Adrenal gland (tissue), 19 donors: ENCODE results near the gene ETV5. TPM values are rescaled to one million over a fixed set of nuclear protein-coding genes. Genes with fewer than 3 reads are reported as not detected.
A peak's percentile ranks its signal among the peaks of the same experiment; 100 is the strongest.

ENCODE experiments used
- DNase-seq, 7 donors: peaks; one replicate each; pipeline ENCODE4 v3.0.0-alpha.2; 2019 to 2020
- H3K27ac ChIP-seq, 5 donors: fragments of 200-600 bp; sonication (generic) in 4 of 5; 1 replicate in 3 of 5; 2 replicates in 2 of 5; pipeline versions ENCODE4 v1.5.1 to v1.8.0; 2016 to 2020; ENCODE audit warnings: mild to moderate bottlenecking in 1 of 5
- H3K27me3 ChIP-seq: fragments of 200-600 bp; 2 replicates; pipeline ENCODE4 v1.8.0; 2021
- H3K36me3 ChIP-seq, 2 donors: fragments of 200-600 bp; replicated peaks in 1 of 2; 1 replicate in 1 of 2; 2 replicates in 1 of 2; pipeline versions ENCODE4 v1.5.1 to v1.8.0; 2018 to 2022
- H3K4me1 ChIP-seq, 2 donors: fragments of 200-600 bp; replicated peaks in 1 of 2; 1 replicate in 1 of 2; 2 replicates in 1 of 2; pipeline versions ENCODE4 v1.5.1 to v1.8.0; 2018 to 2021
- H3K4me3 ChIP-seq, 4 donors: fragments of 200-600 bp; sonication (generic) in 3 of 4; one replicate each; pipeline ENCODE4 v1.5.1; 2016 to 2018
- H3K9me3 ChIP-seq, 3 donors: fragments of 200-600 bp; sonication (generic) in 1 of 3; replicated peaks in 1 of 3; 1 replicate in 2 of 3; 2 replicates in 1 of 3; pipeline versions ENCODE4 v1.5.1 to v1.8.0; 2016 to 2021
- POLR2A ChIP-seq, 2 donors: fragments of 450-650 bp; IDR thresholded peaks; one replicate each; pipeline ENCODE4 v1.6.1; 2017; ENCODE audit warnings: antibody characterized with exemption in 2 of 2, mild to moderate bottlenecking in 2 of 2, moderate library complexity in 1 of 2
- WGBS, 4 donors: extraction: QIAGEN DNeasy Blood & Tissue Kit in 2 of 4; methylation state at CpG; one replicate each; pipeline versions ENCODE4 v1.1.5 to v1.1.7; 2013 to 2017; 5-methylcytosine and 5-hydroxymethylcytosine counted together
- intact Hi-C, 2 donors: fragments of 100-400 bp; cut with DNase I; formaldehyde crosslinking; loops; one replicate each; pipeline versions ENCODE4 v1.14.1 to v1.15.0; 2022 to 2023
- long read RNA-seq, 10 donors: library from polyadenylated mRNA in 3 of 10; unstranded in 2 of 10; stranded (forward) in 1 of 10; transcript quantifications; one replicate each; pipeline ENCODE4 v2.0.0 and lab custom pipeline, GENCODE V29; 2021 to 2026
- polyA plus RNA-seq, 3 donors: library from polyadenylated mRNA; stranded (reverse); fragments of 200-250 nt in 2 of 3; fragments of 350-450 nt in 1 of 3; fragmentation: Illumina TruSeq in 1 of 3; extraction: RNeasy Lipid Tissue Mini Kit (QIAGEN cat#74804) in 1 of 3; gene quantifications; one replicate each; pipeline ENCODE4 v1.2.3, GENCODE V29; 2013 to 2014
- total RNA-seq, 9 donors: library from RNA; depleted of rRNA in 4 of 9; stranded (reverse); fragments of >200 nt in 4 of 9; fragments of 120-200 nt in 1 of 9; fragmentation: NEBNext Ultra II Directional in 1 of 9; extraction: Animal tissue kit (Norgen Biotek cat#: 25700) in 1 of 9; gene quantifications; one replicate each; pipeline versions ENCODE4 v1.1.0 to v1.2.4, GENCODE V29; 2013 to 2023
- TF ChIP-seq, protein P1 (sequence below), 6 experiments: fragments of 450-650 bp in 4 of 6; fragments of 200-600 bp in 2 of 6; sonication (generic) in 1 of 6; IDR thresholded peaks; 1 replicate in 5 of 6; 2 replicates in 1 of 6; pipeline versions ENCODE4 v1.5.1 to v1.8.0; 2016 to 2021; ENCODE audit warnings: antibody characterized with exemption in 6 of 6, mild to moderate bottlenecking in 2 of 6, moderate library complexity in 1 of 6
- donor health status: healthy with polysubstance abuse.
- donor health status: Bipolar disorder and iron deficiency.
- donor health status: DM: yes; HTN: yes; CAD: no.
- donor health status: DM: no; HTN: no; CAD: no.
- donor health status: DM: no; HTN: no; CAD: no.
- donor health status: DM: yes; HTN: yes; CAD: no.

ETV5 gene
- total RNA-seq, result 100 to 1,000 TPM in 2 of 9 donors, 10 to 100 TPM in 7; 17.2 to 114 (median 76.1) TPM
- 10 to 100 TPM; 19.4 to 55.6 (median 29.0) TPM for polyA plus RNA-seq
- long read RNA-seq, donor 1, full-length matches to known transcripts, result 5 of 5 reads
- long read RNA-seq, donor 1, partial matches to known transcripts, result 0 of 5 reads
- long read RNA-seq, donor 1, other reads (novel, unspliced or antisense), result 0 of 5 reads
- long read RNA-seq, donor 2, full-length matches to known transcripts, result 5 of 5 reads
- long read RNA-seq, donor 2, partial matches to known transcripts, result 0 of 5 reads
- long read RNA-seq, donor 2, other reads (novel, unspliced or antisense), result 0 of 5 reads
- long read RNA-seq, donor 3, full-length matches to known transcripts, result 8 of 8 reads
- long read RNA-seq, donor 3, partial matches to known transcripts, result 0 of 8 reads
- long read RNA-seq, donor 3, other reads (novel, unspliced or antisense), result 0 of 8 reads
- long read RNA-seq, donor 4, full-length matches to known transcripts, result 2 of 8 reads
- long read RNA-seq, donor 4, partial matches to known transcripts, result 0 of 8 reads
- long read RNA-seq, donor 4, other reads (novel, unspliced or antisense), result 6 of 8 reads
- long read RNA-seq, donor 5, full-length matches to known transcripts, result 61 of 79 reads
- long read RNA-seq, donor 5, partial matches to known transcripts, result 9 of 79 reads
- long read RNA-seq, donor 5, other reads (novel, unspliced or antisense), result 9 of 79 reads
- long read RNA-seq, donor 6, full-length matches to known transcripts, result 6 of 13 reads
- long read RNA-seq, donor 6, partial matches to known transcripts, result 2 of 13 reads
- long read RNA-seq, donor 6, other reads (novel, unspliced or antisense), result 5 of 13 reads
- long read RNA-seq, donor 7, full-length matches to known transcripts, result 4 of 4 reads
- long read RNA-seq, donor 7, partial matches to known transcripts, result 0 of 4 reads
- long read RNA-seq, donor 7, other reads (novel, unspliced or antisense), result 0 of 4 reads
- long read RNA-seq, donor 8, full-length matches to known transcripts, result 8 of 8 reads
- long read RNA-seq, donor 8, partial matches to known transcripts, result 0 of 8 reads
- long read RNA-seq, donor 8, other reads (novel, unspliced or antisense), result 0 of 8 reads
- long read RNA-seq, donor 9, full-length matches to known transcripts, result 3 of 3 reads
- long read RNA-seq, donor 9, partial matches to known transcripts, result 0 of 3 reads
- long read RNA-seq, donor 9, other reads (novel, unspliced or antisense), result 0 of 3 reads
- long read RNA-seq, donor 10, full-length matches to known transcripts, result 4 of 4 reads
- long read RNA-seq, donor 10, partial matches to known transcripts, result 0 of 4 reads
- long read RNA-seq, donor 10, other reads (novel, unspliced or antisense), result 0 of 4 reads

DNA sequence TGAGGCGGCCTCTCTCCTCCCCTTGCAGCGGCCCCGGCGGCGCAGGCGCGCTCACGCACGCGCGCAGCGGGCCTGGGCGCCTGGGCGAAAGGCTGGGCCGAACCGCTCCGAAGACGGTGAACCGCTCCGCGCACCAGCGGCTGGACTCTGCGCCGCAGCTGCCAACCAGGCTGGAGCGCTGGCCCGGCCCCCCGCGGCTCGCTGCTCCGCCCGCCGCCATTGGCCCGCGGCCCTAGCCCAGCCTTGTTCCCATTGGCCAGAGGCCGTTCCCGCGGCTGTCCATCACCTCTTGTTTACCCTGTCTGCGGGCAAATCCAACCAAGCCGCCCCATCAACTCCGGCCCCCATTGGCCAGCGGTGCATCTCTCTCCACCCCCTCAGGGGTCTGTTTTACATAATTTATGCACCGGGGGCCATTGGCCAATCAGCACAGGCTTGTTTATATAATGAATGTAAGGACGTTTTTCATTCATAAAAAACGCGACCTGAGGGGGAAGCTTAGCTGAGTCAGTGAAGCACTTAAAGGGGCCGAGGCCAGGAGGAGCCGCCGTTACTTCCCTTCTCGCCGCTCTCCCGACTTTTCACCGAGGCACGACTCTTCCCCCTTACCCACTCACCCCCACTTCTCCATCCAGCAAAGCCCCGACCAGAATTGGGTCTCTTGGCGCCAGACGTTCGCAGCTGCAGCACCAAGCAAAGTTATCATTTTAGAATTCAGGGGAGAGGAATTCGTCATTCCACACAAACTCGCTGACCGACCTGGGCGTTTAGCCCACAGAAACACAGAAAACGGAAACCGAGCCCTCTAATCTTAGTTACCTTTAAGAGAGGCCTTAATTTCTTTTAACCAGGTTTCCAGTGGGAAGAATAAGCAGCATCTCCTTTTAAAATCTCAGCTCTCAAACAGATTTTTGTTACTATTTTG, at the start of gene ETV5:
Gene ETV5, minus strand, starts transcription at position 149 of the 925 bp plus-strand sequence. CDS start 3,221 bp downstream, outside the sequence.
- Histone ChIP-seq H3K27ac (peak within 1 kb of the TSS; percentile 85 to 96 (median 94)), H3K36me3 (peaks cover 0 to 5% of the 10 kb centered on the region in 2 donors), H3K4me3 (peak within 1 kb of the TSS; percentile 41 to 87 (median 70)), H3K9me3 (no peaks in the 10 kb centered on the region), H3K4me1 (peaks cover 21 to 35% of the 10 kb centered on the region in 2 donors), H3K27me3 (no peaks in the 10 kb centered on the region)
- TF ChIP-seq POLR2A (IDR thresholded peaks at IDR 0.05), result peak; percentile 90 to 98
- TF ChIP-seq, protein P1, sequence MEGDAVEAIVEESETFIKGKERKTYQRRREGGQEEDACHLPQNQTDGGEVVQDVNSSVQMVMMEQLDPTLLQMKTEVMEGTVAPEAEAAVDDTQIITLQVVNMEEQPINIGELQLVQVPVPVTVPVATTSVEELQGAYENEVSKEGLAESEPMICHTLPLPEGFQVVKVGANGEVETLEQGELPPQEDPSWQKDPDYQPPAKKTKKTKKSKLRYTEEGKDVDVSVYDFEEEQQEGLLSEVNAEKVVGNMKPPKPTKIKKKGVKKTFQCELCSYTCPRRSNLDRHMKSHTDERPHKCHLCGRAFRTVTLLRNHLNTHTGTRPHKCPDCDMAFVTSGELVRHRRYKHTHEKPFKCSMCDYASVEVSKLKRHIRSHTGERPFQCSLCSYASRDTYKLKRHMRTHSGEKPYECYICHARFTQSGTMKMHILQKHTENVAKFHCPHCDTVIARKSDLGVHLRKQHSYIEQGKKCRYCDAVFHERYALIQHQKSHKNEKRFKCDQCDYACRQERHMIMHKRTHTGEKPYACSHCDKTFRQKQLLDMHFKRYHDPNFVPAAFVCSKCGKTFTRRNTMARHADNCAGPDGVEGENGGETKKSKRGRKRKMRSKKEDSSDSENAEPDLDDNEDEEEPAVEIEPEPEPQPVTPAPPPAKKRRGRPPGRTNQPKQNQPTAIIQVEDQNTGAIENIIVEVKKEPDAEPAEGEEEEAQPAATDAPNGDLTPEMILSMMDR (IDR thresholded peaks at IDR 0.05), result peak in 2 of 6 experiments; percentile 38
- 0% methylated on average over 22 to 63 of the region's 63 CpGs for WGBS, 4 donors
- DNase-seq, result peak; percentile 99 to 100 (median 100)
- intact Hi-C loops, result loop anchor here in 1 of 2 donors (10.0 kb wide), 1 partner anchor 106 kb away; no protein-coding TSS in a partner anchor

DNA sequence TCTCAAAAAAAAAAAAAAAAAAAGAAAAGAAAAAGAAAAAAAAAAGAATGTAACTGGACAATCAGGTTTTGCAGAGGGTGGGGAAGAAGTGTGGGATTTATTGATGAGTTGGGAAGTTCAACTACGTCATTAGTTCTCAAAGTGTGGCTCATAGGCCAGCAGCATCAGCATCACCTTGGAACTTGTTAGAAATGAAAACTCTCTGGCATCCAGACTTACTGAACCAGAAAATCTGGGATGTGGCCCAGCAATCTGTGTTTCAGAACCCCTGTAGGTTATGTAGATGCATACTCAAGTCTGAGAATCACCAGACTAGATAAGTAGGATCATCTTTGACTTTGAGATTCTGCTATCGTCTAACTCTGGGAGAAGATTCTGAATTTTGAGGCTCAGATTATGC, 45.8 kb upstream of the ETV5 start:
- WGBS, 4 donors, result 93 to 100% (median 96%) methylated on average over 2 of the region's 2 CpGs
- TF ChIP-seq, protein P1 (IDR thresholded peaks at IDR 0.05), result no peak
- no peak for TF ChIP-seq POLR2A (IDR thresholded peaks at IDR 0.05)

DNA sequence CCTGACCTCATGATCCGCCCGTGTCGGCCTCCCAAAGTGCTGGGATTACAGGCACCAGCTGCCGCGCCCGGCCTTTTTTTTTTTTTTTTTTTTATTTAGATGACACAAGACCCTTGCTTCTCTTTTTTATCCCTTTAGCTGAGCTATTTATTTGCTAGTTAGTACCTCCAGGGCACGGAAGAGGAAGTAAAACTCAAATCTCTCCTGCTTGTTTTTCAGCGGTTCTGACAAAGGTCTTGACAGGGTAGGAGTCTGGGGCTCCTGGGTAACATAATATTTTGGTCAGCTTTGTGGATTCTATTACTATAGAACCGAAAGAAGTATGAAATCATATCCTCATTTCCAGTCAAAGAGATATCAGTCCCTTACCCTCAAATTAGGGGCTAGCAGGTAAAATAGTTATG, 44.0 kb upstream of the ETV5 start:
- 74 to 81% (median 78%) methylated on average over 9 of the region's 9 CpGs for WGBS, 4 donors

More for the DNA sequence above, 45.8 kb upstream of the ETV5 start:
- Histone ChIP-seq H3K9me3 (no peaks in the 10 kb centered on the region), H3K4me1 (no peaks in the 10 kb centered on the region), H3K4me3 (no peak overlapping the region), H3K36me3 (peaks cover 0 to 6% of the 10 kb centered on the region in 2 donors), H3K27me3 (no peaks in the 10 kb centered on the region), H3K27ac (no peak overlapping the region)
- intact Hi-C loops, result no loop called here
- no peak for DNase-seq

More for the DNA sequence above, 44.0 kb upstream of the ETV5 start:
- H3K4me1 ChIP-seq, result no peaks in the 10 kb centered on the region
- H3K27me3 ChIP-seq, result no peaks in the 10 kb centered on the region
- no peak for DNase-seq
- intact Hi-C loops, result no loop called here
- TF ChIP-seq, protein P1 (IDR thresholded peaks at IDR 0.05), result no peak
- TF ChIP-seq POLR2A (IDR thresholded peaks at IDR 0.05), result no peak
- no peak overlapping the region for H3K4me3 ChIP-seq
- H3K36me3 ChIP-seq, result peaks cover 0 to 8% of the 10 kb centered on the region in 2 donors
- H3K27ac ChIP-seq, result peak overlapping the region in 1 of 5 donors; percentile 40
- no peaks in the 10 kb centered on the region for H3K9me3 ChIP-seq
